Activated naive CD8-positive, alpha-beta T cell treated with anti-CD3 and anti-CD28 coated beads, Interleukin-2, amount 50 U/mL, for 24 hours (primary cell): Measurements from ENCODE around the gene SPOP.
A peak's percentile ranks its signal among the peaks of the same experiment; 100 is the strongest.

Experiments
- ATAC-seq: fragments of 150-1000 bp; cut with Tn5 transposase; one replicate; pipeline ENCODE4 v1.10.0; 2021
- DNase-seq: peaks from one replicate; pipeline ENCODE4 v3.0.0; 2021
- H3K27ac Mint-ChIP-seq: one replicate; pipeline ENCODE4 v1.8.0; 2021; ENCODE audit warnings: mild to moderate bottlenecking, mixed read lengths
- H3K27me3 Mint-ChIP-seq: one replicate; pipeline ENCODE4 v1.8.0; 2021; ENCODE audit warnings: mixed read lengths
- H3K36me3 Mint-ChIP-seq: one replicate; pipeline ENCODE4 v1.8.0; 2021; ENCODE audit warnings: low read depth, mixed read lengths
- H3K4me1 Mint-ChIP-seq: one replicate; pipeline ENCODE4 v1.8.0; 2021; ENCODE audit warnings: mixed read lengths
- H3K4me3 Mint-ChIP-seq: one replicate; pipeline ENCODE4 v1.8.0; 2021; ENCODE audit warnings: mild to moderate bottlenecking, moderate library complexity, mixed read lengths
- H3K9me3 Mint-ChIP-seq: one replicate; pipeline ENCODE4 v1.8.0; 2021; ENCODE audit warnings: mixed read lengths

The SPOP gene

GRCh38 chr17:49597928-49598655 is 79.8 kb downstream of the SPOP start:
- ATAC-seq (no peak), DNase-seq (no peak)
- no peak overlapping the region for H3K4me3 Mint-ChIP-seq
- no peaks in the 10 kb centered on the region for H3K27me3 Mint-ChIP-seq
- H3K36me3 Mint-ChIP-seq = peaks cover 31% of the 10 kb centered on the region
- H3K27ac Mint-ChIP-seq = peak overlapping the region; percentile 38
- H3K4me1 Mint-ChIP-seq = no peaks in the 10 kb centered on the region
- no peaks in the 10 kb centered on the region for H3K9me3 Mint-ChIP-seq

GRCh38 chr17:49597436-49597835 is 80.5 kb downstream of the SPOP start:
- DNase-seq = no peak
- H3K4me1 Mint-ChIP-seq = no peaks in the 10 kb centered on the region
- no peak for ATAC-seq
- no peaks in the 10 kb centered on the region for H3K9me3 Mint-ChIP-seq
- no peaks in the 10 kb centered on the region for H3K27me3 Mint-ChIP-seq
- no peak overlapping the region for H3K27ac Mint-ChIP-seq
- H3K4me3 Mint-ChIP-seq = no peak overlapping the region
- H3K36me3 Mint-ChIP-seq = peaks cover 28% of the 10 kb centered on the region

- DNase-seq (no peak), ATAC-seq (no peak)
- Mint-ChIP-seq H3K27me3 (no peaks in the 10 kb centered on the region), H3K4me1 (no peaks in the 10 kb centered on the region), H3K27ac (no peak overlapping the region), H3K4me3 (no peak overlapping the region), H3K9me3 (no peaks in the 10 kb centered on the region), H3K36me3 (peaks cover 26% of the 10 kb centered on the region)
Measured at GRCh38 chr17:49596613-49597244, 81.2 kb downstream of the SPOP start.

- no peak overlapping the region for H3K27ac Mint-ChIP-seq
- H3K4me1 Mint-ChIP-seq = no peaks in the 10 kb centered on the region
Measured at GRCh38 chr17:49595980-49596379, 81.9 kb downstream of the SPOP start.

GRCh38 chr17:49595328-49595727 is 82.6 kb downstream of the SPOP start:
- Mint-ChIP-seq H3K9me3 (no peaks in the 10 kb centered on the region), H3K36me3 (peaks cover 20% of the 10 kb centered on the region), H3K27ac (no peak overlapping the region), H3K27me3 (no peaks in the 10 kb centered on the region), H3K4me1 (no peaks in the 10 kb centered on the region), H3K4me3 (no peak overlapping the region)
- no peak for DNase-seq
- ATAC-seq = no peak

More at GRCh38 chr17:49595980-49596379, 81.9 kb downstream of the SPOP start:
- ATAC-seq (no peak), DNase-seq (no peak)
- peaks cover 23% of the 10 kb centered on the region for H3K36me3 Mint-ChIP-seq
- H3K27me3 Mint-ChIP-seq = no peaks in the 10 kb centered on the region
- no peak overlapping the region for H3K4me3 Mint-ChIP-seq
- no peaks in the 10 kb centered on the region for H3K9me3 Mint-ChIP-seq

- no peaks in the 10 kb centered on the region for H3K27me3 Mint-ChIP-seq
- no peaks in the 10 kb centered on the region for H3K9me3 Mint-ChIP-seq
- no peak for DNase-seq
- H3K27ac Mint-ChIP-seq = no peak overlapping the region
- no peak overlapping the region for H3K4me3 Mint-ChIP-seq
- ATAC-seq = no peak
- peaks cover 12% of the 10 kb centered on the region for H3K36me3 Mint-ChIP-seq
- no peaks in the 10 kb centered on the region for H3K4me1 Mint-ChIP-seq
Measured at GRCh38 chr17:49592263-49592662, 85.6 kb downstream of the SPOP start.

GRCh38 chr17:49590874-49591273 is 87.0 kb downstream of the SPOP start:
- H3K36me3 Mint-ChIP-seq = peaks cover 5% of the 10 kb centered on the region
- ATAC-seq (no peak), DNase-seq (no peak)
- no peak overlapping the region for H3K27ac Mint-ChIP-seq
- H3K9me3 Mint-ChIP-seq = no peaks in the 10 kb centered on the region
- no peak overlapping the region for H3K4me3 Mint-ChIP-seq
- H3K27me3 Mint-ChIP-seq = no peaks in the 10 kb centered on the region
- H3K4me1 Mint-ChIP-seq = no peaks in the 10 kb centered on the region

GRCh38 chr17:49589577-49589927 is 88.3 kb downstream of the SPOP start:
- no peak for ATAC-seq
- Mint-ChIP-seq H3K4me1 (no peaks in the 10 kb centered on the region), H3K4me3 (no peak overlapping the region), H3K36me3 (peaks cover 5% of the 10 kb centered on the region), H3K27ac (no peak overlapping the region), H3K9me3 (no peaks in the 10 kb centered on the region), H3K27me3 (no peaks in the 10 kb centered on the region)
- no peak for DNase-seq

GRCh38 chr17:49588726-49589576 is 88.9 kb downstream of the SPOP start:
- peaks cover 5% of the 10 kb centered on the region for H3K36me3 Mint-ChIP-seq
- no peak for DNase-seq
- H3K4me1 Mint-ChIP-seq = no peaks in the 10 kb centered on the region
- H3K27me3 Mint-ChIP-seq = no peaks in the 10 kb centered on the region
- no peaks in the 10 kb centered on the region for H3K9me3 Mint-ChIP-seq
- no peak overlapping the region for H3K4me3 Mint-ChIP-seq
- no peak for ATAC-seq
- no peak overlapping the region for H3K27ac Mint-ChIP-seq

GRCh38 chr17:49588312-49588711 is 89.6 kb downstream of the SPOP start:
- no peaks in the 10 kb centered on the region for H3K9me3 Mint-ChIP-seq
- no peak for DNase-seq
- H3K4me3 Mint-ChIP-seq = no peak overlapping the region
- no peak overlapping the region for H3K27ac Mint-ChIP-seq
- H3K27me3 Mint-ChIP-seq = no peaks in the 10 kb centered on the region
- H3K4me1 Mint-ChIP-seq = no peaks in the 10 kb centered on the region
- no peak for ATAC-seq
- H3K36me3 Mint-ChIP-seq = peaks cover 5% of the 10 kb centered on the region

GRCh38 chr17:49587366-49588073 is 90.4 kb downstream of the SPOP start:
- Mint-ChIP-seq H3K9me3 (no peaks in the 10 kb centered on the region), H3K4me3 (no peak overlapping the region), H3K4me1 (no peaks in the 10 kb centered on the region), H3K27ac (no peak overlapping the region), H3K27me3 (no peaks in the 10 kb centered on the region), H3K36me3 (peaks cover 2% of the 10 kb centered on the region)
- ATAC-seq (no peak), DNase-seq (no peak)

GRCh38 chr17:49585422-49586027 is 92.4 kb downstream of the SPOP start:
- DNase-seq = no peak
- no peaks in the 10 kb centered on the region for H3K27me3 Mint-ChIP-seq

GRCh38 chr17:49583889-49584288 is 94.0 kb downstream of the SPOP start:
- ATAC-seq (no peak), DNase-seq (no peak)
- Mint-ChIP-seq H3K9me3 (no peaks in the 10 kb centered on the region), H3K27ac (no peak overlapping the region), H3K4me1 (no peaks in the 10 kb centered on the region), H3K4me3 (no peak overlapping the region), H3K36me3 (no peaks in the 10 kb centered on the region), H3K27me3 (no peaks in the 10 kb centered on the region)

More at GRCh38 chr17:49585422-49586027, 92.4 kb downstream of the SPOP start:
- no peak overlapping the region for H3K27ac Mint-ChIP-seq
- H3K4me1 Mint-ChIP-seq = no peaks in the 10 kb centered on the region
- ATAC-seq = no peak
- H3K4me3 Mint-ChIP-seq = no peak overlapping the region
- no peaks in the 10 kb centered on the region for H3K9me3 Mint-ChIP-seq
- no peaks in the 10 kb centered on the region for H3K36me3 Mint-ChIP-seq

- Mint-ChIP-seq H3K4me3 (no peak overlapping the region), H3K27ac (no peak overlapping the region), H3K9me3 (no peaks in the 10 kb centered on the region), H3K36me3 (no peaks in the 10 kb centered on the region), H3K4me1 (peaks cover under 1% of the 10 kb centered on the region), H3K27me3 (no peaks in the 10 kb centered on the region)
- no peak for DNase-seq
- no peak for ATAC-seq
Measured at GRCh38 chr17:49583226-49583625, 94.7 kb downstream of the SPOP start.
